MM.1S (cell line): Measurements from ENCODE around the gene DYNC1I1.

Source experiments
- DNase-seq: peaks from one replicate; pipeline ENCODE4 v3.0.0-alpha.2; 2015
- H2AFZ ChIP-seq: fragments of 300-600 bp; sonication (generic); 2 replicates; pipeline ENCODE4 v1.6.0; 2016; ENCODE audit warnings: antibody characterized with exemption, low read length
- H3F3A ChIP-seq: fragments of 300-600 bp; sonication (generic); 2 replicates; pipeline ENCODE4 v1.6.1; 2016; ENCODE audit warnings: mild to moderate bottlenecking, antibody characterized with exemption, low read length, moderate library complexity, mixed read lengths; ENCODE audit not compliant: insufficient read depth
- H3K27ac ChIP-seq: fragments of 300-600 bp; sonication (generic); 2 replicates; pipeline ENCODE4 v1.5.1; 2016; ENCODE audit warnings: mild to moderate bottlenecking, low read length
- H3K27me3 ChIP-seq: fragments of 300-600 bp; sonication (generic); replicated peaks from 2 replicates; pipeline ENCODE4 v1.6.0; 2016; ENCODE audit warnings: low read length; ENCODE audit not compliant: insufficient read depth
- H3K36me3 ChIP-seq: fragments of 300-600 bp; sonication (generic); replicated peaks from 2 replicates; pipeline ENCODE4 v1.6.1; 2016; ENCODE audit warnings: mild to moderate bottlenecking, low read length, mixed read lengths; ENCODE audit not compliant: insufficient read depth
- H3K4me1 ChIP-seq: fragments of 300-600 bp; sonication (generic); 2 replicates; pipeline ENCODE4 v1.6.1; 2016; ENCODE audit warnings: low read length, mixed read lengths
- H3K4me2 ChIP-seq: fragments of 300-600 bp; sonication (generic); 2 replicates; pipeline ENCODE4 v1.6.0; 2016; ENCODE audit warnings: low read depth, low read length
- H3K4me3 ChIP-seq: fragments of 300-600 bp; sonication (generic); 2 replicates; pipeline ENCODE4 v1.5.1; 2016; ENCODE audit warnings: low read length, mixed read lengths
- H3K79me2 ChIP-seq: fragments of 300-600 bp; sonication (generic); 2 replicates; pipeline ENCODE4 v1.6.1; 2016; ENCODE audit warnings: mixed run types, low read length, mixed read lengths
- H3K9ac ChIP-seq: fragments of 300-600 bp; sonication (generic); 2 replicates; pipeline ENCODE4 v1.6.1; 2016; ENCODE audit warnings: low read length, mixed read lengths
- H3K9me2 ChIP-seq: fragments of 300-600 bp; sonication (generic); replicated peaks from 2 replicates; pipeline ENCODE4 v1.6.1; 2016; ENCODE audit warnings: mild to moderate bottlenecking, low read length, mixed read lengths; ENCODE audit not compliant: insufficient read depth
- H3K9me3 ChIP-seq: fragments of 300-600 bp; sonication (generic); replicated peaks from 2 replicates; pipeline ENCODE4 v1.6.1; 2016; ENCODE audit warnings: mild to moderate bottlenecking, low read length, mixed read lengths; ENCODE audit not compliant: insufficient read depth
- H4K20me1 ChIP-seq: fragments of 300-600 bp; sonication (generic); 2 replicates; pipeline ENCODE4 v1.6.1; 2016; ENCODE audit warnings: mild to moderate bottlenecking, low read length, moderate library complexity, mixed read lengths; ENCODE audit not compliant: insufficient read depth
- CTCF ChIP-seq: fragments of 300-600 bp; sonication (generic); IDR thresholded peaks from 2 replicates; pipeline ENCODE4 v1.5.1; 2016; ENCODE audit warnings: antibody characterized with exemption, low read length, mixed read lengths
- EZH2 ChIP-seq: fragments of 300-600 bp; sonication (generic); optimal IDR thresholded peaks from 2 replicates; pipeline ENCODE3; 2017; ENCODE audit warnings: low read depth, mild to moderate bottlenecking, antibody characterized with exemption, low read length, mixed read lengths
- EZH2phosphoT487 ChIP-seq: fragments of 300-600 bp; sonication (generic); IDR thresholded peaks from 2 replicates; pipeline ENCODE4 v1.6.1; 2018; ENCODE audit warnings: antibody characterized with exemption, low read length

DYNC1I1 gene

GRCh38 chr7:95867309-95867708 lies 95.0 kb downstream of the DYNC1I1 start:
- peak overlapping the region; percentile 42; the same call in 1 of the 2 replicates for H3K9ac ChIP-seq
- no peak for TF ChIP-seq EZH2phosphoT487
- TF ChIP-seq CTCF, result no peak
- no peak for TF ChIP-seq EZH2

GRCh38 chr7:95871075-95871848 lies 98.9 kb downstream of the DYNC1I1 start:
- H2AFZ ChIP-seq, result peak overlapping the region; percentile 17
- no peaks in the 10 kb centered on the region for H3K79me2 ChIP-seq
- H3F3A ChIP-seq, result peaks cover 46% of the 10 kb centered on the region
- H3K9ac ChIP-seq, result peak overlapping the region; percentile 35; the same call in 1 of the 2 replicates
- no peaks in the 10 kb centered on the region for H3K36me3 ChIP-seq
- no peaks in the 10 kb centered on the region for H3K9me3 ChIP-seq
- H3K4me3 ChIP-seq, result no peak overlapping the region
- TF ChIP-seq EZH2, result no peak
- TF ChIP-seq CTCF, result peak; percentile 76
- no peak for TF ChIP-seq EZH2phosphoT487
- peak overlapping the region; percentile 45 for H3K4me2 ChIP-seq
- DNase-seq, result peak; percentile 80
- H4K20me1 ChIP-seq, result no peaks in the 10 kb centered on the region
- H3K27me3 ChIP-seq, result no peaks in the 10 kb centered on the region
- H3K4me1 ChIP-seq, result peaks cover 87% of the 10 kb centered on the region
- H3K27ac ChIP-seq, result peak overlapping the region; percentile 25; the same call in 1 of the 2 replicates
- H3K9me2 ChIP-seq, result no peaks in the 10 kb centered on the region

More at GRCh38 chr7:95867309-95867708, 95.0 kb downstream of the DYNC1I1 start:
- Histone ChIP-seq H3K4me3 (no peak overlapping the region), H4K20me1 (no peaks in the 10 kb centered on the region), H3K36me3 (no peaks in the 10 kb centered on the region), H3K4me2 (no peak overlapping the region), H3K9me2 (no peaks in the 10 kb centered on the region), H3K79me2 (no peaks in the 10 kb centered on the region), H3K4me1 (peaks cover 51% of the 10 kb centered on the region), H3F3A (peaks cover 28% of the 10 kb centered on the region), H3K27ac (peak overlapping the region; percentile 92), H2AFZ (no peak overlapping the region), H3K27me3 (no peaks in the 10 kb centered on the region), H3K9me3 (no peaks in the 10 kb centered on the region)
- DNase-seq, result peak; percentile 99

GRCh38 chr7:95871896-95872295 lies 99.5 kb downstream of the DYNC1I1 start:
- Histone ChIP-seq H3K9ac (peak overlapping the region; percentile 35; the same call in 1 of the 2 replicates), H2AFZ (peak overlapping the region; percentile 17; the same call in 1 of the 2 replicates), H3K27ac (peak overlapping the region; percentile 25; the same call in 1 of the 2 replicates), H3K4me1 (peaks cover 80% of the 10 kb centered on the region), H3K4me3 (no peak overlapping the region), H3K79me2 (no peaks in the 10 kb centered on the region), H3F3A (peaks cover 46% of the 10 kb centered on the region), H3K36me3 (no peaks in the 10 kb centered on the region), H3K4me2 (peak overlapping the region; percentile 45), H3K9me3 (no peaks in the 10 kb centered on the region), H4K20me1 (no peaks in the 10 kb centered on the region), H3K9me2 (no peaks in the 10 kb centered on the region), H3K27me3 (no peaks in the 10 kb centered on the region)
- TF ChIP-seq EZH2phosphoT487, result no peak
- no peak for DNase-seq

- TF ChIP-seq CTCF, result no peak
- no peak for TF ChIP-seq EZH2phosphoT487
- no peak for TF ChIP-seq EZH2
- Histone ChIP-seq H3K9me3 (no peaks in the 10 kb centered on the region), H3K4me1 (peaks cover 68% of the 10 kb centered on the region), H3K27me3 (no peaks in the 10 kb centered on the region), H3K9ac (peak overlapping the region; percentile 70), H3K9me2 (no peaks in the 10 kb centered on the region), H3K27ac (peak overlapping the region; percentile 92), H4K20me1 (no peaks in the 10 kb centered on the region), H3K4me3 (peak overlapping the region; percentile 5; the same call in 1 of the 2 replicates), H3F3A (peaks cover 33% of the 10 kb centered on the region), H3K36me3 (no peaks in the 10 kb centered on the region), H3K79me2 (no peaks in the 10 kb centered on the region), H2AFZ (peak overlapping the region; percentile 69), H3K4me2 (peak overlapping the region; percentile 67)
- peak; percentile 84 for DNase-seq
These were observed 101.8 kb downstream of the DYNC1I1 start for GRCh38 chr7:95874129-95874528.
